ENCODE results near the gene CFAP77. TPM values are rescaled to one million over a fixed set of nuclear protein-coding genes. Genes with fewer than 3 reads are reported as not detected.

Gene CFAP77
- total RNA-seq, 1 donor from 2014 or later, result 2.5 TPM

GRCh38 chr9:132487351-132487791 is 77.4 kb downstream of the CFAP77 start:
- intact Hi-C loops (cut with micrococcal nuclease), result no loop called here
- Histone ChIP-seq H3K4me1 (no peaks in the 10 kb centered on the region), H3K27ac (replicated peaks) (no peak overlapping the region), H3K36me3 (no peaks in the 10 kb centered on the region), H3K27me3 (ENCODE audit: low read depth) (peaks cover 69% of the 10 kb centered on the region), H3K4me3 (no peak overlapping the region), H3K9me3 (replicated peaks) (no peaks in the 10 kb centered on the region)
- no peak for TF ChIP-seq CTCF (IDR thresholded peaks at IDR 0.05; ENCODE audit: borderline replicate concordance)
- no peak for DNase-seq

- Histone ChIP-seq H3K27me3 (ENCODE audit: low read depth) (peaks cover 68% of the 10 kb centered on the region), H3K9me3 (replicated peaks) (no peaks in the 10 kb centered on the region), H3K4me3 (no peak overlapping the region), H3K4me1 (no peaks in the 10 kb centered on the region), H3K36me3 (no peaks in the 10 kb centered on the region), H3K27ac (replicated peaks) (no peak overlapping the region)
- no peak for TF ChIP-seq CTCF (IDR thresholded peaks at IDR 0.05; ENCODE audit: borderline replicate concordance)
- no peak for DNase-seq
- intact Hi-C loops (cut with micrococcal nuclease), result no loop called here
Measured at GRCh38 chr9:132487980-132488535, 78.0 kb downstream of the CFAP77 start.

- no peaks in the 10 kb centered on the region for H3K9me3 ChIP-seq (replicated peaks)
- H3K36me3 ChIP-seq, result no peaks in the 10 kb centered on the region
- no peak for TF ChIP-seq CTCF (IDR thresholded peaks at IDR 0.05; ENCODE audit: borderline replicate concordance)
- intact Hi-C loops (cut with micrococcal nuclease), result no loop called here
- DNase-seq, result no peak
- H3K27ac ChIP-seq (replicated peaks), result no peak overlapping the region
- H3K4me3 ChIP-seq, result no peak overlapping the region
- H3K4me1 ChIP-seq, result no peaks in the 10 kb centered on the region
- peaks cover 62% of the 10 kb centered on the region for H3K27me3 ChIP-seq (ENCODE audit: low read depth)
Measured at GRCh38 chr9:132488626-132489025, 78.6 kb downstream of the CFAP77 start.

- peaks cover under 1% of the 10 kb centered on the region for H3K9me3 ChIP-seq (replicated peaks)
- H3K4me3 ChIP-seq, result no peak overlapping the region
- H3K36me3 ChIP-seq, result no peaks in the 10 kb centered on the region
- H3K4me1 ChIP-seq, result no peaks in the 10 kb centered on the region
- TF ChIP-seq CTCF (IDR thresholded peaks at IDR 0.05; ENCODE audit: borderline replicate concordance), result no peak
- H3K27me3 ChIP-seq (ENCODE audit: low read depth), result peaks cover 61% of the 10 kb centered on the region
- H3K27ac ChIP-seq (replicated peaks), result no peak overlapping the region
- DNase-seq, result no peak
- intact Hi-C loops (cut with micrococcal nuclease), result no loop called here
Measured at GRCh38 chr9:132489536-132489935, 79.5 kb downstream of the CFAP77 start.

GRCh38 chr9:132494857-132495256 is 84.8 kb downstream of the CFAP77 start:
- Histone ChIP-seq H3K9me3 (replicated peaks) (peaks cover 8% of the 10 kb centered on the region), H3K27ac (replicated peaks) (no peak overlapping the region), H3K36me3 (no peaks in the 10 kb centered on the region), H3K27me3 (ENCODE audit: low read depth) (peaks cover 29% of the 10 kb centered on the region), H3K4me3 (no peak overlapping the region), H3K4me1 (no peaks in the 10 kb centered on the region)
- intact Hi-C loops (cut with micrococcal nuclease), result no loop called here
- no peak for DNase-seq
- TF ChIP-seq CTCF (IDR thresholded peaks at IDR 0.05; ENCODE audit: borderline replicate concordance), result no peak

All from left ventricle myocardium inferior (tissue), 1 donor.